NK-92 (cell line): ENCODE results near the gene KIF26B.

Source experiments
- DNase-seq: peaks from one replicate; lab custom pipeline; 2025; ENCODE audit not compliant: unreplicated experiment; lab: John Stamatoyannopoulos, UW

The KIF26B gene

DNA sequence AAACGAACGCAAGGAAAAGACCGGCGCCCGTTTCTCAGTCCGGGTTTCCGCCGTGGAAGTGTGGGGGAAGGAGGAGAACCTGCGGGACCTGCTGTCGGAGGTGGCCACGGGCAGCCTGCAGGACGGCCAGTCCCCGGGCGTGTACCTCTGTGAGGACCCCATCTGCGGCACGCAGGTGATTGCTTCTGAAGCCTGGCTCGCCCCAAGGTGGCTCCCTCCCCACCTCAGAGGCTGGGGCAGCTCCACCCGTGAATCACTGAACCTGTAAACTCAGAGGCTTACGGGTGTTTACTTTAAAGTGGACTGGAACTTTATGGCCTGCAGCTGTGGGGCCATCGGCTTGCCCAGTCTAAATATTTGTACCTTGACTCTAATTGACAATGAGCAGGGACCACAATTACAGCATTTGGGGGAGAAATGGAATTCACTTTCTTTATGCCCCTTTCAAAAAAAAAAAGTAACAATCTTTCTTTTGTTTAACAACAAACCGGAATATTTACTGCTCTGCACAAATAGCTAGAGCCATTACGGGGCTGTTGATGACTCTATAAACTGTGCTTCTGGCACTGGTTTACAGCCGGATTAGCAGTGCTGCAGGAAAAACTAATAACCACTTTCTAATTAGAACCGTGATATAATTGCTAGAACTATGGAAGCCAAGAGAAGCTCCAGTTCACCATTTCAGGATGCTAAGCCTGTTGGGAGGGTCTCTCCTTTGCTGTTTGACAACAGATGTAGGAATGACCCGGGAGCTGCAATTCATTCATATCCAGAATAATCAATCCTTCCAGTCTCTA lies 454.8 kb downstream of the KIF26B start:
- no peak for DNase-seq

DNA sequence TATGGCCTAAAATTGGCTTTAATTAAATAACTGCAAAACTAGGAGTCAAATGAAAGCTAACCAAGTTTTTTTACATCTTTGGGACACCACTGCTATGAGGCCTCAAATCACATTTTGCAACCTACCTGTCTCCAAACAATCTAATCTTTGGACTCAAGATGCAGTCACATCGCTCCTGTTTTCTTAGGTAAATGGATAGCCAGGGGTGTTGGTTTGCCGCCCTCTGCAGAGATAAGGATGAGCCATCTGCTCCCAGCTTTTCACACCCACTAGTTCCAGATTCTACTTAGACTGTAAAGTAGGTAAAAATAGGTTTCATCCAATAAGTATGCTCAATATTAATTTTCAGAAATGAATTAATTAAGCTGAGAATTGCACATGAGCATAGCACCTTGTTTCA lies 456.5 kb downstream of the KIF26B start:
- DNase-seq = no peak

DNA sequence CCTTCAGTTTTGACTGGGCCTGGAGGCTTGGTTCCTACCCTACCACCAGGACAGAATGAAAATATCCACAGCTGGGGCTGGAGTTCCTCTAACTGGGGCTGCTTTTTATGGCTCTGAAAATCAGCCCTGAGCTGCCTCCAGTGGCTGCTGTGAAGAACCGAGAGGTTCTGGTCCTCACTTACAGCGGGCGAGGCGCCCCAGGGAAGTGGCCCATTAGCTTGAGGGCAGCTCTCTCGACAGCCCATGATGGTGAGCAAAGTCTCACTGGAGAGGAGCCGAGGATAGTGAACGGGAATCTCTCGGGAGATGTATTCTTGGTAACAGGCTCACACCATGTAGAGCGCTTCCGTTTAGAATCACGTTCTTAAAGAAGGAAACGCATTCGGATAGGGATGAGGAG lies 459.7 kb downstream of the KIF26B start:
- no peak for DNase-seq

DNA sequence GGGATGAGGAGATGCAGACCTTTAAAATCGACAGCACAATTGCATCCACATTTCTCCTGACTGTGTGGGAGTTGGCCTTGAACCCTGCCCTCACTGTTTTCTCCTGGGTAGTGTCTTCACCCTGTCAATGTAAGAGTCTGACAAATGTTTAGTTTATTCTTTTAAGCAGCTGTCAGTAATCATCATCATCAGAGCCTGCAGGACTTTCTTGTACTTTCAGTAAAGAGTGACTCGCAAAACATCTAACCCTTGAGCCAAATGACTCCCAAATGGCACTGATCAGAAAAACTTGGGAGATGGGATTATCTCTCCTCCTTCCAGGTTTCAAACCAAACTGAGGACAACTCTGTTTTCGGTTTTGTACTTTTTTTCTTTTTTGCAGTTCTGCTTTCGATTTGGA lies 460.2 kb downstream of the KIF26B start:
- no peak for DNase-seq

DNA sequence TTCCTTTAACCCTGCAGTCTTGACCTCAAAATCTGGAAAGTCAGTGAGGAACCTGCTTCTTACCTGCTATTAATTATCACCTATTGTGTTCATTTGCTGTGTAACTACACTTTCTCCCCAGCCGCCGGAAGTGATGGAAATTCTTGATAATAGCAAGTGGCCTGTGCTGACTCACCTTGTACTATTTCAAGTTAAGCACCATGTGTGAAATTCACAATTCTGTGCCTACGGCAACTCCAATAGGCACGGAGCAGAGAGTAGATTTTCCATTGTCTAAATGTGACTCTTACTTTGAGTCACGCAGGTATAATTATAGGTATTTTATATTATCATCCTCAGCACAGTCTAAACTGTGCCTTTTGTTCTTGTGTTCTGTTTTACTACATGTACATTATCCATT lies 466.8 kb downstream of the KIF26B start:
- no peak for DNase-seq

DNA sequence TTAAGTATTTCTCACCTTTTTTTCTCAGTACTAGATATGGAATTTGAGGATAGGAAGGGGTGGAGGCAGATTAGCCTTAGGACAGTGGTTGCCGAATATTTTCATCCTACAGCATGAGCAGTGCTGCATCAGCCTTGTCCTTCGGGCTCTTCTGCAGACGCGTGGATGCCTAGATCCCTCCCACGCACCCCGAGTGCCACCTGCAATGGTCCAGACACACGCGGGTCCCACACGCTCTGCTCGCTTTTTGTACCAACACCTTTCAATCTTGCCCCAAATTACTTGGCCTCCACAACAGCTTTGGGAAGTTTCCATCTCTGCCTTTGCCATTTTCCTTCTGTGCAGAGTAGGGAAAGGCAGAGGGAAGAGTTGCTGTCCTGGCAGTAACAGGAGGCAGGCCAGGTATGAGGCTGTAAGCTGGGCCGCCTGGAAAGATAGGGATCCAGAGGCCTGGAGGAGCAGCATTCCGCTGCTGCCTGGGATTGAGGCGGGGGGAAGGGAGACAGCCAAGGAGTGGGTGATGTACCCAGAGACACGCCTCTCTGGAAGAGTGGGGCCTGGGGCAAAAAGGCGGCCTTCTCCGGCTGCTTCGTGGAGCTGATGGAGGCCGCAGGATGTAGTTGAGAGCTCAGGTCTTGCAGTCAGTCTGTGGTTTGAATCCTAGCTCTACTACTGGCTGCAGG lies 467.7 kb downstream of the KIF26B start:
- DNase-seq = no peak

DNA sequence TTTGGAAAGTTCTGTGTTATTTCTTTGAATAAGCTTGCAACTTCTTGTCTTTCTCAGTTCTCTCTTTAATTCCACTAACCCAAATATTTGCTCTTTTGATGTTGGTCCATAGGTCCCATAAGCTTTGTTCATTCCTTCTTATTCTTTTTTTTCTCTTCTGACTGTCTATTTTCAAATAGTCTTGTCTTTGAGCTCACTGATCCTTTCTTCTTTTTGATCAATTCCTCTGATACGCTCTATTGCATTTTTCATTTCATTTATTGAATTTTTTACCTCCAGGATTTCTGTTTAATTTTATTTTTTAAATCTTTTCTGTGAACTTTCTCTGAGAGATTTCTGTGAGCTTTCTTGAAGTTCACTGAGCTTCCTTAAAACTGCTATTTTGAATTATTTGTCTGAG lies 486.6 kb downstream of the KIF26B start:
- no peak for DNase-seq

DNA sequence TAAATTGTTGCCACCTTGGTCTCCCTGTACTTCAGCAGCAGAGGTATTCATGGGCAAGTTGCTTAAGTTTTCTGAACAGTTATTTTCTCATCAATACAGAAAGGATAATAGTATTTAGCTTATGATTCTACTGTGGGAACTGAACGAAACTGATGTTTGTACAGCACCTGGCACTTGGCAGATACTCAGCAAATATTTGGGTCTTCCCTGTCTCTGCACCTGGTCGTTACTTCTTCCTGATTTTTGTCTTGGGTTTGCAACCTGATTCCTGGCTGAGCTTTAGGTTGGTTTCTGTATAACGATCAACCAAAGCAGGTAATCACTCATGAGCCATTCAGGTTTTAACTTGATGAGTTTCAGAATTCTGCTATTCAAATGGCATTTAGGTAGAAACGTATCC lies 490.6 kb downstream of the KIF26B start:
- DNase-seq = no peak

DNA sequence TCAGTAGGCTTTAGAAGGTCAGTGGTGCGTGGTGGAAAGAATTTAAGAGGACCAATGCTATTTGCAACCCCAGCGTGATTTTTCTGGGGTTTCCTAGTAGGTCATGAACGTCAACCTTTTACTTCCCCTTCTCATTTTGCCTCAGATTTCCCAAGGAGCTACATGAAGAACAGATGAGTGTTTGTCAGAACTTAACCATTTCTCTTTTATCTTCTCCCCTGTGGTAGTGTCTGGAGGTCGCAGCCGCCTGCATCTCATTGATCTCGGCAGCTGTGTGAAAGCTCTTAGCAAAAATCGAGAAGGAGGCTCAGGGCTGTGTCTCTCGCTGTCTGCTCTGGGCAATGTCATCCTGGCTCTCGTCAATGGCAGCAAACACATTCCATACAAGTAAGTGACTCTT lies 491.1 kb downstream of the KIF26B start:
- no peak for DNase-seq

DNA sequence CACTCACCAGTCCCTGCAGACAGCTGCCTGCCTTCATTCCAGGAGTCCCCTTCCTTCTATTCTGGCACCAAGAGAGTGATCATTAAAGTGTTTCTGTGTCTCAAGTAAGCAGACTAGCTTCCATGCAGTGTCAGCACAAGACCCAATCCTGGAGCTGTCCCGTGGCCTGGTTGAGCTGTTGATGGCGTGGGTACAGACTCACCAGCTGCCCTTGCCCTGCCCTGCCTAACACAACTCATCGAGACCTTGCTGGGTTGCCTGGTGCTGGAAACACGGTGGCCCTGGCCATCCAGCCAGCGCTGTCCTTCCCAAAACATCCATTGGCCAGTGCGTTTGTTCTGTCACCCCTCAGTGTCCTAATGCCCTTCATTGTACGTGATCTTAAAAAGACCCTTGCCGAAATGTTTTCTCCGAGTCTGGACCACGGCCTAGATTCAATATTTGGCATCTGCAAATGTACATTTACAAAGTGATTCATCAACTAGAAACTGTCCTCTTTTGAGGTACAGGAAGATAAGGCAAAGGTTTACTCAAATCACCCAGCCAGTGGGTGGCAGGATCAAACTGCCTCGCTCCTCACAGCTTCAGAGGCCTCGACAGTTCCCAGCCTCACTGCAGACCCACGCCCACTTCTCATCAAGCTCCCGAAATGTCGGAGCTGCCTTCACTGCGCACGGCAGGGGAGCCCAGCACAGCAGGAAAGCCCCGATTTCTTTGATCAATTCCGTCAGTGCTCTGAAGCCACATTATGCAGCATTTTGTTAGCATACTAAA lies 494.2 kb downstream of the KIF26B start:
- no peak for DNase-seq

DNA sequence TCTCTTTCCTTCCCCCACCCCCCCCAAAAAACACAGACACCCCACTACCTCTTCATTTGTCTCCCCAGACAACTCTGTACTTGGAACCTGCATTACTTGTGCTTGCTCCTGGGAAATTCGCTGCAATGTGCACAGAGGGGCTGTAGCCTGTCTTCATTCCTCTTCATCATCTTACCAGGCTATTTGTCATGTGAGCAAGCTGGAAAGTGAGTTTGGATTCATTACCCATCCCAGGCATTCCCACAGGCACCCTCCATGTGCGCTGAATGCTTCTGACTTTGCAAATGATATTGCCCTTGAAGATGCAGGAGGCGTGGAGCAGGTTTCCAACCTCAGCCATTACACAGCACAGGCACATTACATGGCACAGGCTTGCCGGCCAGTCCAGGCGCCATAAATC lies 494.9 kb downstream of the KIF26B start:
- no peak for DNase-seq

DNA sequence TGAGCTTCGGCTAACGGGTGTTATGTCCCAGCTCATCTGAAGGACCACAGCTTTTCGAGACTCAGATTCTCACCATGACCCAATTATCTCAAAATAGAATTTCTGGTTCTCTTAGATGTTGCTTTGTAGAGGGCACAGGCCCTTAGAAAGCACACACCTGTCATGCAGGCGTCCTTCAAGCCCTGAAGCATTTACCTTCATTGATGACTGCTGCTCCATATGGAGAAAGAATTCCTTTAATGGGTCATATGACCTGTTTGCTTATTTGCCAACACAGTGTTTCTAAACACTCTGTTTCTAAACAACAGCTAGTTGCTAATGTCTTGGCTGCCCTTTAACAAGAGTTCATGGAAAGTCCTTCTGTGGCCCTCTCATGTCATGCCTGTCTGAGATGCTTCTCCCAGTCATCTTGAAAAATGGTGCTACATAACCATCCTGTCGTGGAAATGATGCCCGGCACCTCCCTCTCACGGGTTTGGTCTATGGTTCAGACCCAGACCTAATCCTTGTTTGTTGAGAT lies 495.7 kb downstream of the KIF26B start:
- DNase-seq = no peak

DNA sequence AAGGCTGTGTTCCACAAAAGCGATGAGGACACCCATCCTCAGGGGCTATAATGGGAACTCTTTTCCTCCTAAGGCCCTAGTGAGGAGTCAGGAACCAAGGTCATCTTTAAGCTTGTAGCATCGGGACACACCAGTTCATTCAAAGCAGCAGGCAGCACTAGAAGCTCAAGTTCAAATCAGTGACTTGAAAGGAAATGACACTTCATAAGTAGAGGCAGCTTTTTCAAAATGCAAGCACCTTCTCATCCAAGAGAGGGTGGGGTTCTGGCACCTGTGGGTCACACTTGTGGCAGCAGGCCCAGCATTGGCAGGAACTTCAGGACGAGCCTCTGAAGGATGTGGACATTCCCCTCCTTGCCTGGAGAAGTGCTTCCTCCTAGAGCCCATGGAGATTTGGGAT lies 496.3 kb downstream of the KIF26B start:
- no peak for DNase-seq

DNA sequence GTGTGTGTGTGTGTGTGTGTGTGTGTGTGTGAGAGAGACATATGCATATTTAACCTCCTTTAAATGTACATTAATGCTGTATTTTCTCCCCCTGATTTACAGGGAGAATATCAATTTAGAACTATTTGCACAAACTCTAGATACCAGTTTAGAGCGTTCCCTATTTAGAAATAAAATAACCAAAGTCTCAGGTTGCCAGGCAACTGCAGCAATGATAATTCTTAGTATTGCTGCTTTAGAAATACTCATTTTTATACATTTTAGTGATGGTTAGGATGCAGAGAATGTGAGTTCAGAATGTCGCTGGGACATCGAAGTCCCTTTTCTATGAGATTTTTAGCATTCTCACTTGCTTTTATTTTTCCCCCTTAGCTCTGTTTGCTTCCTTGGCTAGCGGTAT lies 497.3 kb downstream of the KIF26B start:
- no peak for DNase-seq

DNA sequence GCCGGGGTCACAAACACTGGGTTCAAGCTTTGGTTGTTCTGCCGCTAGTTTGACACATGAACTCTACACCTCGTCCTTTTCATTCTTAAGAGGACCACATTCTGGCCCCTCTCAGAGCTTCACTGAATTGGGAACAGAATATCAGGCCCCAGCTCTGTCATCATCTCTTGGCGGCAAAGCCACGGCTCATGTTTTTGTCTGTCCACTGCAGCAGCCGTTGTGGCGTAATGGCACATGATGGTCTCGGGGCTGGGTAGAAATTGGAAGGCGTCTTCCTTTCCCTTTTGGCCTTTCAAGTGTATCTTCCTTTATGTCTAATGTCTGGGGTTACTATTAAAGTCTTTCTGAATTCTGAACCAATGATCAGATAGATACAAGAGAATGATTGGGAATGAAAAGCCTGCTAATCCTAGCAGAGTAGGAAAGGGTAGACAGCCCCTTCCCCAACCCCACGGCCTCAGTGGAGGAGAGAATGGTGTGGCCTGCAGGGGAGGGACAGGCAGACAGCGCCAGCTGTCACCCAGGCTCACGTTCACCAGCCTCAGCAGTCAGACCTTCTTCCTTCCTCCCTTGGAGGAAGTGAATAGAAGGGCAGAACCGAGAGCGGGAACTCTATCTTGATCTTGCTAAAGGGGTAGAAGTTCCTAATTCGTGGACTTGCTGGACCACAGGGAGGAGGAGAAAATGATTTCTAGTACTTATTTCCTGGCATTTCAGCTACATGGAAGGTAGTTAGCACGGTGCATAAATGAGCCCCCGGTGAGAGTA lies 498.1 kb downstream of the KIF26B start:
- DNase-seq = no peak

DNA sequence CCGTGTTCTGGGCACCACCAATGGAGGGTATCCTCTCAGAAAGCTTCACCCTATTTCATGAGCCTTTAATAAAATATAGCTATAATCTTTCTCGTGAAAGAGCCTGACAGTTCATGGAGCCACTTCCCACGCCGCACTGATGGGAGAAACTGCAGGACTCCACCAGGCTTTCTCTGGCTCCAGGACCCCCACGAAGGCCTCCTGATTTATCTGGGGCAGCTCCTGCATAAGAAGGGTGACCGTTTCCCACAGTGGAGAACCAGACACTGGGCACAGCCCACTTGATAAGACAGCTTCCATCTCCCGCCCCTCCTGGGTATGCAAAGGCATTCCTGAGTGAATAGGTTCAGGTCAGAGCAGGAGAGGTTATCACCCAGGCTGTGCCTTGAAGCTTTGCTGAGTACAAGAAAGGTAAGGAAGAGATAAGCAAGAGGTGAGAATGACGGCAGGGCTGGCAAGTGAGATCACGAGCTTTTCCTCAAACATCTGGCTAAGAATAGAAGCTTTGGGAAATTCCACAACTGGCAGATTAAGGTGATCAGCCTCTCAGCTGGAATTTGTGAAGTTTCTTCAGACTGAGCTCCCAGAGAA lies 499.8 kb downstream of the KIF26B start:
- DNase-seq = no peak

DNA sequence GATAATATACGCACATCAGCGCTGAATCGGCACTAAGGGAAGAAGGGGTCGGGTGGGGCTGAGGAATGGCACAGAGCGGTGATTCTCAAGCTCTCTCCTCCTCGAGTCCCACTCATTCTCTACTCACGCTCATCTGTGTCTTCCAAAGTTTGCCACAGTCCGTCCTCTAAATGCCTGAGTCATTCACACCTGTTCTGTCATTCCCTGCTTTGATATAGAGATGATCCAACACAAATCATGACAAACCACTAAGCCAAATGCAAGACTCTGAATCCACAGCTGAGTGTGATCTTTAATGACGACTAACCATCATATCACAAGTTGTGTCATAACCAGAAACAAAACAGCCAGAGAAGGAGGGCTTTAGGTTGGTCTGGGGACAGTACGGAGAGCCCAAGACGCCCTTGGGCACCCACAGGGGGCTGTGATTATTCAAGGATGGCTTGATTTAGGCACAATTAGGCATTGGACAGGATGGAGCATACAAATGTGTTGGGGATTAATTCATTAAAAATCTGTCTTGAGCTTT lies 501.5 kb downstream of the KIF26B start:
- no peak for DNase-seq

DNA sequence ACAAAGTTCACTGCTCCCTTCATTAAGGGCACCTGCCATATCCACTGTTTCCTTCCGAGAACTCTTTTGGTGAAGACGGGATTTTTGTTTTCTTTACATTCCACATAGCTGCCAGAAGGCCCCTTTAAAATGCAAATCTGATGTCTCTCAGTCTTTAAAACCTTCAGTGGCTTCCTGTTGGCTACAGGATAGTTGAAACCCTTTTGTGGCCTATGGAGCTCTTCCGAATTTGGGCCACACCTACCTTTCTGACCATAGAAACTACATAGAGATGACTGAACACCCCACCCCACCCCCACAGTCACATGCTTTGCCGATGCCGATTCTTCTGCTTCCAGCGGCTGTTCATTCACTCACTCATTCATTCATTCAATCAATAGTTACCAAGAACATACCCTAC lies 502.6 kb downstream of the KIF26B start:
- DNase-seq = no peak

DNA sequence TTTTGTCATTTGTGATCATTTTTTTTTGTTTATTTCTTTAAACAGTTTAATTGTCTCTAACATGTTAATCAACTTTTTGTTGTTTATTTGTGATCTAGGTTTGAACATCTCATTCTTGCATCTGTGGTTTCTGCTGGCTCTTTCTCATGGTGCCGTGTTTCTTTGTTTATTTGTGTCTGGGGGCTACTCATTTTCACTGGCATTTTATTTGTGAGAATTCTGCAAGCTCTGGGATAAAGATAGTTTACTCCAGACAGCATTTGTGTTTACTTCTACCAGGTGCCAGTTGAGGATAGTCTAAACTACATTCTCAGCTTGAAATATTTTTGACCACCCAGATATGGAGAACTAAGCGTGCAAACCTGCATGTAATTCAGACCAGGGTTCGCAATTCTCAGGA lies 508.6 kb downstream of the KIF26B start:
- DNase-seq = no peak

DNA sequence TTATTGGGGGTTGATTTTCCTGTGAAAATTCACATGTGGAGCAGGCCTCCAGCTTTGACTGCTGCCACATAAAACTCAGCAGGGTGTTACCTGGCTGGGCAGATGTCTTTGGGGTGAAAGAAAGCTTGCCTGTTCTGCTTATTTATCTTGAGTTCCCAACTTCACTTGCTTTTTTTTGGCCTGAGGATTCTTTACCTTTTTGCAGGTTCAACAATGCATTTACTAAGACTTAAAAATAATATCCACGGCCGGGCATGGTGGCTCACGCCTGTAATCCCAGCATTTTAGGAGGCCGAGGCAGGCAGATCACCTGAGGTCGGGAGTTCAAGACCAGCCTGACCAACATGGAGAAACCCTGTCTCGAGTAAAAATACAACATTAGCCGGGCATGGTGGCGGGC lies 509.1 kb downstream of the KIF26B start:
- DNase-seq = no peak
